ENCODE results near the gene CBLC. TPM values are rescaled to one million over a fixed set of nuclear protein-coding genes. Genes with fewer than 3 reads are reported as not detected.

The CBLC gene
- polyA plus RNA-seq, 1 donor = not detected

Other genes starting within 250 kb of the CBLC start
- gene CEACAM20, start 248.2 kb upstream of the CBLC start, polyA plus RNA-seq (ENCODE audit: insufficient read length) = not detected
- not detected for gene IGSF23, start 164.3 kb upstream of the CBLC start, polyA plus RNA-seq (ENCODE audit: insufficient read length)
- gene PVR, start 134.0 kb upstream of the CBLC start, polyA plus RNA-seq (ENCODE audit: insufficient read length) = 19.6 TPM
- 8.0 TPM for gene CEACAM19, start 106.4 kb upstream of the CBLC start, polyA plus RNA-seq (ENCODE audit: insufficient read length)
- 0.37 TPM for gene CEACAM16, start 78.7 kb upstream of the CBLC start, polyA plus RNA-seq (ENCODE audit: insufficient read length)
- gene BCL3, start 29.2 kb upstream of the CBLC start, polyA plus RNA-seq (ENCODE audit: insufficient read length) = 11.6 TPM
- gene BCAM, start 31.2 kb downstream of the CBLC start, polyA plus RNA-seq (ENCODE audit: insufficient read length) = 201 TPM
- gene NECTIN2, start 68.4 kb downstream of the CBLC start, polyA plus RNA-seq (ENCODE audit: insufficient read length) = 44.1 TPM
- 35.1 TPM for gene TOMM40, start 113.4 kb downstream of the CBLC start, polyA plus RNA-seq (ENCODE audit: insufficient read length)
- 41.6 TPM for gene APOE, start 127.9 kb downstream of the CBLC start, polyA plus RNA-seq (ENCODE audit: insufficient read length)
- gene APOC1, start 136.7 kb downstream of the CBLC start, polyA plus RNA-seq (ENCODE audit: insufficient read length) = 19.6 TPM
- not detected for gene APOC4, start 164.3 kb downstream of the CBLC start, polyA plus RNA-seq (ENCODE audit: insufficient read length)
- not detected for gene APOC2, start 168.2 kb downstream of the CBLC start, polyA plus RNA-seq (ENCODE audit: insufficient read length)
- gene CLPTM1, start 177.5 kb downstream of the CBLC start, polyA plus RNA-seq (ENCODE audit: insufficient read length) = 52.5 TPM
- 4.8 TPM for gene RELB, start 223.6 kb downstream of the CBLC start, polyA plus RNA-seq (ENCODE audit: insufficient read length)